GM18520 (cell line): ENCODE data around the gene IFNL4.

Source experiments
- ATAC-seq: cut with Tn5 transposase; IDR thresholded peaks from one replicate; pipeline ENCODE4 v1.9.1; 2021; ENCODE audit not compliant: unreplicated experiment

The IFNL4 gene

DNA sequence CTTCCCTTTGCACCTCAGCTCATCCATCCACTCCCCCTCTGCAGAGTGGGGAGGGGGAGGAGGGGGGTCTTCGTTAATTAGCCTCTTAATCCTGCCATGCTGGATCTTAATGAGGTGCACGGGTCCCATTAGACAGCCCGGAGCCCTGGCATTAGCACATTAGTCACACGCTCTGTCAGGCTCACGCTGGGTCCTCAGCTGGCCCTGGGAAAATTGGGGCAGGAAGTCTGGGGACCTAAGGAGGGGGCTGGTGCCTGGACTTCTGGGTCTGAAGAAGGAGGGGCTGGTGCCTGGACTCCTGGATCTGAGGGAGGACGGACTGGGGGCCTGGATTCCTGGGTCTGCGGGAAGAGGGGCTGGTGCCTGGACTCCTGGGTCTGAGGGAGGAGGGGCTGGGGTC lies 52.3 kb downstream of the IFNL4 start:
- no peak for ATAC-seq
